Amniotic stem cell (primary cell): ENCODE data around the gene IFITM5.
"Not testable (repeated sequence)": the region's sequence is repeated elsewhere in the genome, so short reads cannot be mapped to it uniquely, and the experiment has no call there.

Experiments
- DNase-seq: peaks from one replicate; lab custom pipeline; 2025; lab: John Stamatoyannopoulos, UW

IFITM5 gene

DNA sequence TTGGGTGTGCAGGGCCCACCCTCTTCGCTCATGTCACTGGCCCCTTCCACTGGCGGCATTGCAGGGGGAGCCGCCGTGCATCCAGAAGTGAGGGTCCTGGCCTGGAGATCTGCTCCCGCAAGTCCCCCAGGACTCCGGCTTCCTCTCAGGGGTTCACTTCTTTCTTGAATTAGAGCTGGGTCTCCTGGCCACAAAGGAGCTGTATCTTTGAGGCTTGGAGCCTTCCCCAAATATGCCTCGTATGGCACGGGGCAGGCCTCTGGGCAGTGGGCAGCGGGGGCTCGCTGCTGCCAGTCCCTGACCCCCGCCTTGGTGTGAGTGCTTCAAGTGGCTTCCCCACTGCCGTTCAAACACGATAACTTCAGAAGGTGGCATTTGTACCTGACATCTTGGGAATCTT is 28.7 kb upstream of the IFITM5 start:
- DNase-seq = no peak

DNA sequence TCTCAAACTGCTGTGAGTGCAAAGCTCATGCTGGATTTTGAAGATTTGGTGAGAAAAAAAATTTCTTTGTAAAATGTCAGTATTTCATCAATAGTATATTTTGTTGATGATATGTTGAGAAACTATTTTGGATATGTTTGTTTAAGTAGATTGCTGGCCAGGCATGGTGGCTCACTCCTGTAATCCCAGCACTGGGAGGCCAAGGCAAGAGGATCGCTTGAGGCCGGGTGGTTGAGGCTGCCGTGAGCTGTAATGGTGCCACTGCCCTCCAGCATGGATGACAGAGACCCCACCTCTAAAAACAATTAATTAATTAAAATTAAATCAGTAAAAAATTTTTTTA is 28.2 kb upstream of the IFITM5 start:
- DNase-seq = no peak

DNA sequence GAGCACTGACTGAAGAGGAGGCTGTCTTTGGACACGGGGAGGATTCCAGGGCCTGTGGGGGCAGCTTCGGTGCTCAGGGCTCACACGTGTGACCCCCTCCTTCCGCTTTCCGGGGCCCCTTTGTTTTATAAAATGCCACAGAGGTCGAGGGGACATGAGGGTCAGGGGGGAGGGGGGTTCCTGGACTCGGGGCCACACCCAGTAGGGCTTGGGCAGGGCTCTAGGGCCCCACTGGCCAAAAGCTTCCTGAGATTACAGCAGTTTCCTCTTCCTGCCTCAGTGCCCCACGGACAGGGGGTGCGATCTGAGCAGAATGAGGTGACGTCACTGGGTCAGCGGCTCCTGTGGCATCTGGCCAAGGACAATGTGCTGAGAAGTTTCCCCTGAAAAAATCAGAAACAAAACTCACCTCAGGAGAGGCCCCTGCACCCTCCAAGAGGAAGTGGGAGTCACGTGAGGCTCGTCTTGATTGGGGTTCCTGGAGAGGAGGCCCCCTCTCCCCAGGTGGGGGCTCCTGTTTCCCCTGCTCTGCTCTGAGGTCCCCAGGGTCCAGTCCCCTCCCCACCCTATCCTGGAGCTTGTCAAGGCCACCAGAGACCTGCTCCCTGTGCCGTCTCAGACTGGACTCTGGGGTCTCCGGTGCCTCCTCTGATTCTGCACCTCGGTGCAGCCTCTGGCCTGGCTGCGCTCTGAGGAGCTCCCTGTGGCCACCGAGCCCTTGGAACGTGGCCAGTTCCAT is 27.7 kb upstream of the IFITM5 start:
- no peak for DNase-seq

DNA sequence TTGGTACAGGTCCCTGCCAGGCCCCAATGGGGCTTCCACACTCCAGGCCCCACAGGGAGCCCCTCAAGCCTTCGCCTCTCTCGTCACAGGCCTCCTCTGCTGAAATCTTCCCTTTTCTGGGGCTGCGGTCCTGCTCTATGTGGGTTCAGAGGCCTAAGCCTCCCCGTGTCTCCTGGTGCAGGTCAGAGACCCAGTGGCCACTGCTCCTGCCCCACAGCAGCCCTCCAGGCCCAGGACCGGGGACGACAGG is 27.2 kb upstream of the IFITM5 start:
- DNase-seq = no peak

DNA sequence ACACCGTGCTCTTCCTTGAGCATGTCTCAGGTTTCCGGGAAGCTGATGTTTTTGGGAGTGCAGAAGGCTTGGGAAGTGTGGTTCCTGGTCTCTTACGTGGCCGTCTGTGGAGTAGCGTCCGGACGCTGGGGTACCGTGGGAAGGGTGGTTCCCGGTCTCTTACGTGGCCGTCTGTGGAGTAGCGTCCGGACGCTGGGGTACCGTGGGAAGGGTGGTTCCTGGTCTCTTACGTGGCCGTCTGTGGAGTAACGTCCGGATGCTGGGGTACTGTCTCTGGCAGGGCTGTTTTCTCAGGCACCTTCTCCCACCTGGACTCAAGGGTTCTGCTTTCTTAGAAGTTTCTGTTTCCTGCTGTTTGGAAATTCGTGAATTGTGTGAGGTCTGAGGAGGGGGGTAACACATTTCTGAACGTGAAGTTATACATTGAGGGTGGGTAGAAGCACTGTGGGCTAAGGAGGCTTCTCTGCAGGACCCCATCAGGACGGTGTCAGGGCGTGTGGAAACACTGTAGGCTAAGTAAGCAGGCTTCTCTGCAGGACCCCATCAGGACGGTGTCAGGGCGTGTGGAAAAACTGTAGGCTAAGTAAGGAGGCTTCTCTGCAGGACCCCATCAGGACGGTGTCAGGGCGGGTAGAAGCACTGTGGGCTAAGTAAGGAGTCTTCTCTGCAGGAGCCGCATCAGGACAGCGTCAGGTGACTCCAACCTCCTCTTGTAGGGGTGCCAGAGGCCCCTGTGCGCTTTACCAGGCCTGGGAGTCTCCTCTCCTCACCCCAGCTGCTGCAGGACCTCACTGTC is 26.7 kb upstream of the IFITM5 start:
- DNase-seq = no peak

DNA sequence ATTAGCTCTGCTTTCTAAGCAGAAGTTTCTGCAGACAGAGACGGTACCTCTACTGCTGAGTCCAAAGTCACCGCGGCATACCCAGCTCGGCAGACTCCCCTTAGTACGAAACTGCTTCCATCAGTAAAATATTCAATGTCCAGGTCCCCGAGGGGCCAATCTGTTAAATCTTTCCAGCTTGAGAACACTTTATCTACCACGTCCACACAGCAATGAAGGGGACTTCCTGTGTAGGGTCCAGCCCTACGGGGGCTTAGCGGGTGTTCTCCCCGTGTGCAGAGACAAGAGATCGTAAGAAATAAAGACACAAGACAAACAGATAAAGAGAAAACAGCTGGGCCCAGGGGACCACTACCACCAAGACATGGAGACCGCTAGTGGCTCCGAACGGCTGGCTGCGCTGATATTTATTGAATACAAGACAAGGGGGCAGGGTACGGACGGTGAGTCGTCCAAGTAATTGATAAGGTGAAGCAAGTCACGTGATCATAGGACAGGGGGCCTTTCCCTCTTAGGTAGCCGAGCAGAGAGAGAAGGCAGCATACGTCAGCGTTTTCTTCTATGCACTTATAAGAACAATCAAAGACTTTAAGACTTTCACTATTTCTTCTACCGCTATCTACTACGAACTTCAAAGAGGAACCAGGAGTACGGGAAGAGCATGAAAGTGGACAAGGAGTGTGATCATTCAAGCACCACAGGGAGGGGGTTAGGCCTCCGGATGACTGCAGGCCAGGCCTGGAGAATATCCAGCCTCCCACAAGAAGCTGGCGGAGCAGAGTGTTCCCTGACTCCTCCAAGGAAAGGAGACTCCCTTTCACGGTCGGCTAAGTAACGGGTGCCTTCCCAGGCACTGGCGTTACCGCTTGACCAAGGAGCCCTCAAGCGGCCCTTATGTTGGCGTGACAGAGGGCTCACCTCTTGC is 25.5 kb upstream of the IFITM5 start:
- DNase-seq = not testable (repeated sequence)

DNA sequence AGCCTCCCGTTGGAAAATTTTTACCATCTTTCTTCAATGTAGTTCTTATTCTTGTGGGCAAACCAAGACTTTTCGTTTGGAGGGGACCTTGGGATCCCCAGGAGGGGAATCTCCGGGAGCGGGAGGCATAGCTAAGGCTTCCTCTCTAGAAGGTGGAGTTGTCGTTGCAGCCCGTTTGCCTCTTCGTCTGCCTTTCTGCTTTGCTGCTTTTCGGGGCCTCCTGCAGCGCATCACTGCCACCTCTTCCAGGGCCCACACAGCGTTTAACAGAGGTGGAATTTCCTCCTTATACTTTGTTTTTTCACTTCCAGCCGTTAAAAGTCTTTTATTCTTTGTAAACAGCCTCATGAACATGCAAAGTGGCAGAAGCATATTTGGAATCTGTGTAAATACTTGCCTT is 24.8 kb upstream of the IFITM5 start:
- DNase-seq = no peak

DNA sequence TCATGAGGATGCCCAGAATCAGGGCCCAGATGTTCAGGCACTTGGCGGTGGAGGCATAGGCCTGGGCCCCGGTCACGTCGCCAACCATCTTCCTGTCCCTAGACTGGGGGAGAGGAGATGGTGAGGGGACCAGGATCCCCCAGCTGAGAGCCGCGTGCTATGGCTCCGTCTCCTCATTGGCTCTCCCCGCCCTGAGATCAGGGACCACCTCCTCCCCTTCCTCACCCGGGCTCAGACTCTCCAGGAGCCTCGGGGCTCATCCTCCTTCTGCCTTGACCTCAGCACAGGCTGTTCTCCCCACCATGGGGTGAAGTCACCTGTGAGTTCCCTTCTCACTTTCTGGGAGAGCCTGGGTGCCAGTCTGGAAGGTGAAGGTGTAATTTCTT is 20.6 kb upstream of the IFITM5 start:
- DNase-seq = not testable (repeated sequence)

DNA sequence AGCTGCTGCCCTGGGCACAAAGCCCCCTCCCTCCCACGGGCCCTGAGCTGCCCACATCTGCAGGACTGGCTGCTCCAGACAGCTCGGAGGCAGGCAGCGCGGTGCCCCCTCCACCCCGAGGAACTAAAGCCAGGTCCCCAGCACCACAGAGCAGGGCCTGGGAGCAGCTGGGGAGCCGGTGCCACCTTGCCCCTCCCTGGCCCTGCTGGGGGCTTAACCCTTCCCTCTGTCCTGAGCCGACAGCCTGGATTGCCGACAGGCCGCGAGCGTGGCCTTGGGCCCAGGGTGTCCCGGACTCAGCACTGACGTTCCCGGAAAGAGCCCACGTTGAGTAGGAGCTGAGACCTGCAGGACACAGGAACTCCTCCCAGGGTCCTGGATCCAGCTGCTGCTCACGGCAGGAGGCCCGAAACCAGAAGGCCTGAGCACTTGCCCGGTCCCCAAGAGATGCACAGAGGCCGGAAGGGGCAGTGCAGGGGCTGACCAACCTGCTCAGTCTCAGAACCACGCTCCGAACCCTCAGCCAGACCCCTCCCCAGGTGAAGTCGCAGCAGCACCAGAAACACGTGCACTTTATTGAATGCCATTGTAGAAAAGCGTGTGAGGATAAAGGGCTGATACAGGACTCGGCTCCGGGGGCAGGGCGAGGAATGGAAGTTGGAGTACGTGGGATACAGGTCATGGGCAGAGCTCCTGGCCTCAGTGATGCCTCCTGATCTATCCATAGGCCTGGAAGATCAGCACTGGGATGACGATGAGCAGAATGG is 20.0 kb upstream of the IFITM5 start:
- not testable (repeated sequence) for DNase-seq

DNA sequence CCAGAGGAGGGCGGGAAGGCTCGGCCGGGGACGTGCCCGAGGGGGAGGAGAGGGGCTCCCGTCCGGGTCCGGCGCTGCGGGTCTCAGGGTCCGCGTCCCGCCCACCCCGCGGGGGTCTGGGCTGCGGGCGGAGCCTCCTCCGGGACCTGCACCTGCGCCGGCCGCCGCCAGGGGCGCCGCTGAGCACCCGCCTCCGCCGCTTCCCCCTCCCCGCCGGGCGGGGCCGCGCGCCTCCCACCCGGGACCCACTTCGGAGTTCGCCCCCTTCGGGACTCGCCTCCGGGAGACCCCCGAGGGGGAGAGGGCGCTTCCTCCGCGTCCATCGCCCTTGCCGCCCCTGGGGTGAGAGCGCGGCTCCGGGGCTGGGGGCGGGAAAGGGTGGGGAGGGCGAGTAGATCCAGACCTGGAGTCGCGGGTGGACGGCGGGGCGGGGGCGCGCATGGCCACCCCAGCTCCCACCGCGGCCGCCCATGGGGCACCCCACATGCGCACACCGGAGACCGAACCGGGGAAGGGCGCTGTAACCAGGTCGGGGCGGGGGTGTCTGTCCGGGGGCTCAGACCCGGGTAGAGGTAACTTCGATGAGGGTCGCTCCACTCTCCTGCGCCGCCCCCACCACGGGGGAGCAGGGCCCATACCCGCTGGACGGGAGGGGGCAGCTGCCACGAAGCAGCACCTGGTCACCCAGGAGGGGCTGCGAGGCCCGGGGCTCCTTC is 19.2 kb upstream of the IFITM5 start:
- not testable (repeated sequence) for DNase-seq

DNA sequence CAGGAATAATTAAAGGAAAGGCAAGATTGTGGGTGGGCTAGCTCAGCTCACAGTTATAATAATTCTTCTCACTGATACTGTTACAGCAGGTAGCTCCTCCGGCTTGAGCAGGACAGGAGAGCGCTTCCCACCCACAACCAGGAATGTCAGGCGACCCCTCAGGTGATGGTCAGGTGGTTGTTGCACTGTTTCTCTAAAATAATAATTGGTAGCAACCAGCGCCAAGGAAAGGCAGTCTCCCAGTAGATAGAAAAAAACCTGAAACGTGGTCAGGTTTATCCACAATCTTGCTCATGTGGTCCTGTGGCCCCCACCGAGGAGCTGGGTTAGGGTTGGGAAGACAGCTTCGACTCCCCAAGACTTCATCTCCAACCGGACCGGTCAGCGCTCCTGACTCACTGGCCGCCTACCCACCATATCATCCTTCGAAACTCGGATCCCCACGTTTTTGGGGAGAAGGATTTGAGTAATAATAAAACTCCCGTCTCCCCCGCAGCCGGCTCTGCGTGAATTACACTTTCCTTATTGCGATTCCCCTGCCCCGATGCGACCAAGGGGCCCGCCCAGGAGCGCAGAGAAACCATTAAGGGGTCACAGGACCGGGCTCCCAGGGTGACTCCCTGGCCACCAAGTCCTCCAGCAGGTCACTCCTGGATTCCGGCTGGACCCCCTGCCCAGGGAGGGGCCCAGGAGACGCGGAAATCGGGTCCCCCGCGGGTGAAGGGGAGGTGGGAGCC is 18.5 kb upstream of the IFITM5 start:
- DNase-seq = not testable (repeated sequence)

DNA sequence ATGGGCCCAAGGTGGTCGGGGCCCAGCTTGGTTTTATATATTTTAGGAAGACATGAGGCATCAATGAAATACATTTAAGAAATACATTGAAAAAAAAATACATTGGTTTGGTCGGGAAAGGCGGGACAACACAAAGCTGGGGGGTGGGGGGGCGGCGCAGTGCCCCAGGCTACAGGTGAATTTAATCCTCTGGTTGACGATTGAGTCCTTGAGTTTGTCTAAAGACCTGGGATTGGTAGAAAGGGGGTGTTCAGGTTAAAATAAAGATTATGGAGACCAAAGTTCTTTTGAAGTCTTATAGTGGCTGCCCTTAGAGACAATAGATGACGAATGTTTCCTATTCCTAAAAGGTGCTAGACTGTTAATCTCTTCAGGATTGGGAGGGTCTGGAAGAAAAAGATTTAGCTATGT is 17.6 kb upstream of the IFITM5 start:
- DNase-seq = no peak

DNA sequence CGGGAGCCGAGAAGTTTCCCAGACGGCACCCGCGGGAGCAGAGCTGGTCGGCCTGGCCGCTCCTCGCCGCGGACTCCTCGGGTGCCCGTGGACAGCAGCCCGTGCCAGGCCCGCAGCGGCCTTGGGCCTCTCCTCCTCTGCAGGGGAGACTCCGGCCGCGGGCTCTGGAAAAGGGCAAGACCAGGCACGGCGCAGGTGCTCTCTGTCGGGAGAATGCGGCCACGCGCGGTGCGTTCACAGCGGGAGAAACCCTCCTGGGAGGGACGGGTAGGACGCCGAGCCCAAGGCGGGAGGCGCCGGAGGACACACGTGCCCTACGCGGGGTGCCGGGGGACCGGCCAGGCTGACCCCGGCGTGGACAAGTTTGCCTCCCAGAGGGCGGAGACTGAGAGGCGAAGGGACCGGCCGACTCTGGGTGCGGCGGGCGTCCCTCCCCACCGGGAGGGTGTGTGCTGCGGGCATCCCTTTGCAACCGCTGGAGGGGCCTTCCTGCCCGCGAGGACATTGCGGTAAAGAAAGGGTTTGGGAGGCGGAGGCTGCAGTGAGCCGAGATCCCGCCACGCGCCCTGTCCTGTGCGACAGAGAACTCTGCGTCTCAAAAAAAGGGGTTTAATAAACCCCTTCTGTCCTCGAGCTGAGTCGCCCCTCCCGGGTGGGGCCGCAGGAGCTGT is 16.8 kb upstream of the IFITM5 start:
- DNase-seq = no peak

DNA sequence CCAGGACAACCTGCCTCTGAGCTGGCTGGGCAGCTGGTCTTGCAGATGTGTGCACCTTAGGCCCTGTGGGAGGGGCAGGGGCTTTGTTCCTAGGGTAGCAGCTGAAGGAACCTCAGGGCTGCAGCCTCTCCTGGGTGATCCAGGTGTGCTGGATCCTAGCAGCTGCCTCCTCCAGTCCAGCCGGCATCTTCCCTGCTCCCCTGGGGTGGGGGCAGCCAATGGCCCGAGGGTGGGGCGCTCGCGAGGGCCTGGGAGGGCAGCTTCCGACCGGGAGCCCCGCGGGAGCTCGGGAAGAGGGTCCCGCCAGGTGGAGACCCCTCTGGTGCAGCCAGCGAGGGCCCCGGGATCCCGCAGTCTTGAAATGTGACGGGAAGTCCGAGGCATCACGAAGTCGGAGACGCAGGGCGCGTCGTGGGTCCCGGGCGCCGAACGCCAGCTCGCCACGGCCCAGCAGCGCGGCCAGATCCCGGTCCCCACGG is 16.2 kb upstream of the IFITM5 start:
- no peak for DNase-seq

DNA sequence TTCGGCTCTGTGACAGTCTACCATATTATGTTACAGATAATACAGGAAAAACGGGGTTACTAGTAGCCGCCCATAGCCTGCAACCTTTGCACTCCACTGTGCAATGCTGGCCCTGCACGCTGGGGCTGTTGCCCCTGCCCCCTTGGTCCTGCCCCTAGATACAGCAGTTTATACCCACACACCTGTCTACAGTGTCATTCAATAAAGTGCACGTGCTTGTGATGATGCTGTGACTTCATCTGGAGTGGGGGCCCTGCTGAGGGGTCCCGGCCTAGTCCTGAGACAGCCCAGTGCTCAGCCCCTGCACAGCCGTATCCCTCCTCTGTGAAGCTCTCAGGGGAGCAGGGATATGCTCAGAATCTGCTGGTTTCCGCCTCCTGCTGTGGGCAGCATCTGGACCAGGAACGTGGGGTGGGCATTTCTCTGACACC is 15.7 kb upstream of the IFITM5 start:
- no peak for DNase-seq

DNA sequence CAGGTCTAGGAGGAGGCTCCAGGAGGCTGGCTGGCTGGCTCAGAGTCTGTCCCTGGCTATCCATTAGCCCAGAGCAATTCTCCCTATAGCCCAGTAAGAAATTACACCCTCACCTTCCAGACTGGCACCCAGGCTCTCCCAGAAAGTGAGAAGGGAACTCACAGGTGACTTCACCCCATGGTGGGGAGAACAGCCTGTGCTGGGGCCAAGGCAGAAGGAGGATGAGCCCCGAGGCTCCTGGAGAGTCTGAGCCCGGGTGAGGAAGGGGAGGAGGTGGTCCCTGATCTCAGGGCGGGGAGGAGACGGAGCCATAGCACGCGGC is 15.2 kb upstream of the IFITM5 start:
- not testable (repeated sequence) for DNase-seq

DNA sequence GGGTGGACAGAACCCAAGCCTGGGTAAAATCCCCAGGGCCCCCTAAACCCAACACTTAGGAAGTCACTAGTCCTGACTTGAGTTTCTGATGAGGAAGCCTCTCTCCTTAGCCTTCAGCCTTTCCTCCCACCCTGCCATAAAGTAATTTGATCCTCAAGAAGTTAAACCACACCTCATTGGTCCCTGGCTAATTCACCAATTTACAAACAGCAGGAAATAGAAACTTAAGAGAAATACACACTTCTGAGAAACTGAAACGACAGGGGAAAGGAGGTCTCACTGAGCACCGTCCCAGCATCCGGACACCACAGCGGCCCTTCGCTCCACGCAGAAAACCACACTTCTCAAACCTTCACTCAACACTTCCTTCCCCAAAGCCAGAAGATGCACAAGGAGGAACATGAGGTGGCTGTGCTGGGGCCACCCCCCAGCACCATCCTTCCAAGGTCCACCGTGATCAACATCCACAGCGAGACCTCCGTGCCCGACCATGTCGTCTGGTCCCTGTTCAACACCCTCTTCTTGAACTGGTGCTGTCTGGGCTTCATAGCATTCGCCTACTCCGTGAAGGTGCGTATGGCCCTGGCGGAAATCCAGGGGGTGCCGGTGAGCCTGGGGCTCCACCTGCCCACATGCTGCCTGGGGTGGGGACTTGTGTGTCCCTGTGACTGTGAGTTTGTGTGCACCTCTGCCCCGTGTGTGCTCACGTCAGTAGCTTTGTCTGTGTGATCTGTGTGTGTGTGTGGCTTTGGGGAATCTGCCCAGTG is 14.6 kb upstream of the IFITM5 start, which contains the start of gene IFITM1:
IFITM1 (plus strand) TSS at position 254 of the 767 bp plus-strand sequence; CDS start at position 385, 131 bp downstream.
- DNase-seq = peak; percentile 37

DNA sequence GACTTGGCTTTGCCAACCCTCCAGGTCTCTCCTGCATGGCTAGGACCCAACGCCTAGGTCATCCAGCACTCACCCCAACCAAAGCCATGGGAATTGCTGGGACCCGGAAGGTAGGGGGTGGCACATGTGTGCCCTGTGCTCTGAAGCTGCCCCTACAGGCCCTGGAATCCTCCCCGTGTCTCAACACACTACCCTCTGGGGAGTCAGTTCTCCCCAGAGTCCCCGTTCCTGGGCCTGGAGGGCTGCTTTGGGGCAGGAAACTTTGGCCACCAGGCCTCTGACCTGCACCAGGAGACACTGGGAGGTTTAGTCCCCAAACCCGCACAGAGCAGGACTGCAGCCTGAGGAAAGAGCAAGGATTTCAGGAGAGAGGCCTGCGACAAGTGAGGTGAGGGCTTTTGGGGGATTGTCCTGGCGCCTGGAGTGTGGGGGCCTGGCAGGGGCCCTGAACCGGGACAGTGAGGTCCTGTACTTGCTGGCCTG is 14.0 kb upstream of the IFITM5 start:
- DNase-seq = no peak
